GM18520 (cell line): ENCODE measurements around the gene LIG1.
"Not testable (repeated sequence)": the region's sequence is repeated elsewhere in the genome, so short reads cannot be mapped to it uniquely, and the experiment has no call there.

Experiments
- ATAC-seq: cut with Tn5 transposase; IDR thresholded peaks from one replicate; pipeline ENCODE4 v1.9.1; 2021; ENCODE audit not compliant: unreplicated experiment

LIG1 gene

DNA sequence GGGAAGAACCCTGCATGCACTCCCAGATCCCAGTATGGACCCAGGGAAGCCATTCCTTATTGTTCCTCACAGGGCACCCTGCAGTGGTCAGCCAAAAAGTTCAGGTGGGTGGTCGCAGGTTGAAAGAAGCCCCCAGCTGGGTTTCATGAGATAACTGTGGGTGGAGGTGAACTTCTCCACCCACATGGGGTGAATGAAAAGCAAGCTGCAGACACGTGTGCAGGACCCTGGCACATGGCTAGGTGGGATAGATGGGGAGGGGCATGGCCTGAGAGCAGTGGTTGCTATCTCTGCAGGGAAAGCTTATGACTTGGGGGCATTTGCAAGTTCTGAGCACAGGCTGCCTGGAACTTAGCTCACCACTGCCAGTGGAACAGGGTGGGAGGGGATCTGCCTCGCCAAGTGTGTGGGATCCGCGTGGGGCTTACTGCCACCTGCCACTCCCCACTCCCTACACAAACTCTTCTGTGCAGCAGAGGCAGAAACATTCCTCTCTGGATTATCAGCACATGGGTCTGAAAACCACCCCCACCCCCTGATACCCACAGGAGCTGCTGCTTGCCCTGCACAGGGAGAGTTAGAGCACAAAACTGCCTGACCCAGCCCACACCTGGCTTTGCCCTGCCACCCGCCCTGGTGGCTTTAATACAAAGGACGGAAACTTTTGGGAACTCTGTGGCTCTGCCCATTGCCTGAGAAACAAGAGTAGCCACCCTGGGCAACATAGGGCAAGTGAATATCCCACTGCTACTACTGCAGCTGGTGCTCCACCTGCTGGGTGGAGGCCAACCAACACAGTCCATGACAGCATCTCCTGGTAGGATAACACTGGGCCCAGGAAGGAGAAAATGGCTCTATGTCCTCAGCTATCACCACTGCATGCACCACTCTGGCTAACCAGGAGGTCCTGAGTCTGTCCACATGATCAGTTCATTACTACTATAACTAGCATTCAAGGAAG is 84.0 kb downstream of the LIG1 start:
- ATAC-seq: no peak

DNA sequence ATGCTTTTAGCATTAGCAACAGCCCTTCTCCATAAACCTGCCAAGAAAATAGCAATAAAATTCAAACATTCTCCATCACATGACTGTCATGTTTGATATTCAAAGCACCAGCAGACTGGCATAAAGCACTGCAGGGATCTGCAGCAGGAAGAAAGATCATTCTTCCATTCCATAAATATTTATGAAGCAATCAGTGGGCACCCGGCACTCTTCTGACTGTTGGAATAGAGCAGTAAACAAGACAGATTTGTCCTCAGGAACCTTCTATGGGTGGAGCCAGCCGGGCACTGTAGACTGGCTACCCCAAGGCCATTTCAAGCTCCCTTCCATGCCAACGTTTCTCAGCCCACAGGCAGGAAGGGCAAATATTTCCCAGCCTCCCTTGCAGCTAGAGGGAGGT is 85.1 kb downstream of the LIG1 start:
- ATAC-seq: no peak

DNA sequence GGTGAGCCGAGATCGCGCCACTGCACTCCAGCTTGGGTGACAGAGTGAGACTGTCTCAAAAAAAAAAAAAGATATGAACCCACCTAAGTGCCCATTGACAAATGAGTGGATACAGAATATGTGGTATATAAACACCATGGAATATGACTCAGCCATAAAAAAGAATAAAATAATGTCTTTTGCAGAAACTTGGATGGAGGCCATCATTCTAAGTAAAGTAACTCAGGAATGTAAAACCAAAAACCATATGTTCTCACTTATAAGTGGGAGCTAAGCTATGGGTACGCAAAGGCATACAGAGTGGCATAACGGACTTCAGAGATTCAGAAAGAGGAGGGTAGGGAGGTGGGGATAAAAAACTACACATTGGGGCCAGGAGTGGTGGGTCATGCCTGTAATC is 89.0 kb downstream of the LIG1 start:
- no peak for ATAC-seq

DNA sequence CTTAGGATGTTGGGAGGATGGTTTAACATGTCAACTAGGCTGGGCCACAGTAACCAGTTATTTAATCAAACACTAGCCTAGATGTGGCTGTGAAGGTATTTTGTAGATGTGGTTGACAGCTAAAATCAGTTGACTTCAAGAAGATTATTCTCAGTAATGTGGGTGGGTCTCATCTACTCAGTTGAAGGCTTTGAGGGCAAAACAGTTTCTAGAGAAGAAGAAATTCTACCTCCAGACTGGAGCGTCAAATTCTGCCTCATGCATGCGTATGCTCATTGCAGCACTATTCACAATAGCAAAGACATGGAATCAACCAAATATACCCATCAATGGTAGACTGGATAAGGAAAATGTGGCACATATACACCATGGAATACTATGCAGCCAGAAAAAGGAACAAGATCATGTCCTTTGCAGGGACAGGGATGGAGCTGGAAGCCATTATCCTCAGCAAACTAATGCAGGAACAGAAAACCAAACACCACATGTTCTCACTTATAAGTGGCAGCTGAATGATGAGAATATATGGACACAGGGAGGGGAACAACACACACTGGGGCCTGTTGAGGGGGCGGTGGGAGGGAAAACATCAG is 99.9 kb downstream of the LIG1 start:
- not testable (repeated sequence) for ATAC-seq

DNA sequence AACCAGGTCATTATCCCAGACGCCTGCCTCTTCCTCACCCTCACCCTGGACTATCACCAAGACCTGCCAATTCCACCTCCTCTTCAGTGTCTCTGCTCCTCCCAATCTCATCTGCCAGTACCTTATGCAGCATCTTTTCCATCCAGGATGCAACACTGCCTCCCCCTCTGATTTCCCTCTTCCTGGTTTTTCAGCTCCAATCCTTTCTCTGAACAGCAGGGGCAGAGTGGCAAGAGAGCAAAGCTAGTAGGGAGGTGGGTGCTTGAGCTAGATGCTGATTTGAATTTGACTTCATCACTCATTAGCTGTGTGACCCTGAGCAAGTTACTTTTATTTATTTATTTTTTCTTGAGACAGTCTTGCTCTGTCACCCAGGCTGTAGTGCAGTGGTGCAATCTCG is 100.7 kb downstream of the LIG1 start:
- ATAC-seq: no peak
